22Rv1 (cell line): ENCODE data around the gene CCDC57.

Experiments used
- CTCF ChIP-seq: fragments of 450-650 bp; IDR thresholded peaks from 2 replicates; pipeline ENCODE4 v1.5.1; 2017; ENCODE audit warnings: mild to moderate bottlenecking
- ZFX ChIP-seq: fragments of 450-650 bp; IDR thresholded peaks from 2 replicates; pipeline ENCODE4 v1.6.1; 2017; ENCODE audit warnings: antibody characterized with exemption, borderline replicate concordance

GRCh38 chr17:82242977-82243647 is 30.5 kb upstream of the CCDC57 start:
- TF ChIP-seq CTCF (no peak), ZFX (no peak)
